ENCODE results near the gene TCHHL1. TPM values are rescaled to one million over a fixed set of nuclear protein-coding genes. Genes with fewer than 3 reads are reported as not detected.
"Not testable (repeated sequence)": the region's sequence is repeated elsewhere in the genome, so short reads cannot be mapped to it uniquely, and the experiment has no call there.

TCHHL1 gene
- polyA plus RNA-seq, 1 donor (not counting 4 experiments of a cell fraction or from before 2014, with no cell fraction given), result not detected

DNA sequence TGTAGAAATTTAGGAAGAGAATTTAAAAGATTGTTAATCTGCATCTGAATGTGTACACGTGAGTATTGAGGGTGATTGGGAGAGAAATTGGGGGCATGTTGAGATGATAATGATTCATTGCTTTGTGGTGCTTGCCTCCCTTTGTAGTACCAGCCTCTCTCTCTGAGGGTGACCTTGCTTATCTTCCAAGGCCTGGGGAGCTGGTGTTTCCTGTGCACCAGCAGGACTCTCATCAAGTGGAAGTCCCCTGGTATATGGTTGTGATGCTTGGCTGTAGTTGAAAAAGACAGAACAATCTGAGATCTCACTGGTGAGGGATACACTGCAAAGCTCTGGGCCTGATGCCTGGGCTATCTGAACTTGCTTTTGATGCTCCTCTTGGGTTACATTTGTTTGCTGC lies 4.0 kb downstream of the TCHHL1 start:
- Histone ChIP-seq H3K36me3 (ENCODE audit: control insufficient read depth in 2 of 2, extremely low read depth in 1 of 2, insufficient read depth in 2 of 2, low read length in 2 of 2) (no peaks in the 10 kb centered on the region), H3K9me1 (ENCODE audit: control insufficient read depth, extremely low read depth, insufficient read depth, low read length) (no peaks in the 10 kb centered on the region), H3K4me2 (ENCODE audit: control insufficient read depth, extremely low read depth, insufficient read depth, low read depth, low read length) (no peak overlapping the region), H3K27me3 (ENCODE audit: control insufficient read depth, extremely low read depth, insufficient read depth, low read length) (peaks cover 3% of the 10 kb centered on the region), H3K9me3 (ENCODE audit: control insufficient read depth, low read depth, low read length) (no peaks in the 10 kb centered on the region), H3K27ac (ENCODE audit: control insufficient read depth, insufficient read depth, low read length) (no peak overlapping the region), H3K79me2 (ENCODE audit: control insufficient read depth, insufficient read depth, low read length) (no peaks in the 10 kb centered on the region), H4K20me1 (ENCODE audit: control insufficient read depth, extremely low read depth, insufficient read depth, low read length) (no peaks in the 10 kb centered on the region), H3K4me3 (ENCODE audit: control insufficient read depth in 2 of 3, extremely low read depth in 1 of 3, insufficient read depth in 2 of 3, low read depth in 1 of 3, low read length in 3 of 3) (no peak overlapping the region), H3K9ac (ENCODE audit: control insufficient read depth, extremely low read depth, insufficient read depth, low read length) (no peak overlapping the region), H2AFZ (ENCODE audit: control insufficient read depth, low read length) (no peak overlapping the region), H3K4me1 (ENCODE audit: control insufficient read depth, extremely low read depth, insufficient read depth, low read length) (peaks cover 8% of the 10 kb centered on the region)
- dilution Hi-C loops (cut with MboI; ENCODE audit: extremely low pct_ligation_motif_present, low sequenced_read_pairs), result no loop called here
- TF ChIP-seq EZH2 (IDR thresholded peaks at IDR 0.05; ENCODE audit: low read length), result no peak
- TF ChIP-seq, protein P1, sequence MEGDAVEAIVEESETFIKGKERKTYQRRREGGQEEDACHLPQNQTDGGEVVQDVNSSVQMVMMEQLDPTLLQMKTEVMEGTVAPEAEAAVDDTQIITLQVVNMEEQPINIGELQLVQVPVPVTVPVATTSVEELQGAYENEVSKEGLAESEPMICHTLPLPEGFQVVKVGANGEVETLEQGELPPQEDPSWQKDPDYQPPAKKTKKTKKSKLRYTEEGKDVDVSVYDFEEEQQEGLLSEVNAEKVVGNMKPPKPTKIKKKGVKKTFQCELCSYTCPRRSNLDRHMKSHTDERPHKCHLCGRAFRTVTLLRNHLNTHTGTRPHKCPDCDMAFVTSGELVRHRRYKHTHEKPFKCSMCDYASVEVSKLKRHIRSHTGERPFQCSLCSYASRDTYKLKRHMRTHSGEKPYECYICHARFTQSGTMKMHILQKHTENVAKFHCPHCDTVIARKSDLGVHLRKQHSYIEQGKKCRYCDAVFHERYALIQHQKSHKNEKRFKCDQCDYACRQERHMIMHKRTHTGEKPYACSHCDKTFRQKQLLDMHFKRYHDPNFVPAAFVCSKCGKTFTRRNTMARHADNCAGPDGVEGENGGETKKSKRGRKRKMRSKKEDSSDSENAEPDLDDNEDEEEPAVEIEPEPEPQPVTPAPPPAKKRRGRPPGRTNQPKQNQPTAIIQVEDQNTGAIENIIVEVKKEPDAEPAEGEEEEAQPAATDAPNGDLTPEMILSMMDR (optimal IDR thresholded peaks at IDR 0.05 in 1 of 3, IDR thresholded peaks at IDR 0.05 in 1 of 3, conservative IDR thresholded peaks at IDR 0.05 in 1 of 3; ENCODE audit: extremely low read depth in 1 of 3, insufficient read depth in 2 of 3, low read length in 3 of 3), result no peak
- FAIRE-seq (no peak), DNase-seq (ENCODE audit: low read depth, low spot score) (no peak)

DNA sequence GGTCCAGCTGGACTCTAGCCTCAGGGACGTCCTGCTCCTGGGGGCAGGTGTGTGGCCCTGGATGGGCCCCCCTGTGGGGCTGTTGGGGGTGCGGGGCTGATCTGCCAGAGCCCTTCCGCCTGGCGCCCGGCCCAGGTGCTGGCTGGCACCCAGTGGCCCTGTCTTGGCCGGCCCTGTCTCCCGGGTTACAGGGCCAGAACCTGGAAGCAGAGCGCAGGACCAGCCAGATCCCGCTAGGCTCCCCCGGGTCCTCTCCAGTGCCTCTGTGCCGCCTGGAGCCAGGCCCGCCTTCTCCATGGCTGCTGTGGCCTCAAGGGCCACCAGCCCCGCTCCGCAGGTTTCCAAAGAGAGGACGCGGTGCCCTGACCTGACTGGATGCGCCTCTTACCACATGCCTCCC lies 7.8 kb downstream of the TCHHL1 start:
- H4K20me1 ChIP-seq (ENCODE audit: control insufficient read depth, extremely low read depth, insufficient read depth, low read length); H3K9me3 ChIP-seq (ENCODE audit: control insufficient read depth, low read depth, low read length); H3K27me3 ChIP-seq (ENCODE audit: control insufficient read depth, extremely low read depth, insufficient read depth, low read length); H3K4me3 ChIP-seq (ENCODE audit: control insufficient read depth in 2 of 3, extremely low read depth in 1 of 3, insufficient read depth in 2 of 3, low read depth in 1 of 3, low read length in 3 of 3); H3K4me1 ChIP-seq (ENCODE audit: control insufficient read depth, extremely low read depth, insufficient read depth, low read length); H3K36me3 ChIP-seq (ENCODE audit: control insufficient read depth in 2 of 2, extremely low read depth in 1 of 2, insufficient read depth in 2 of 2, low read length in 2 of 2); DNase-seq (ENCODE audit: low read depth, low spot score); H2AFZ ChIP-seq (ENCODE audit: control insufficient read depth, low read length); dilution Hi-C loops (cut with MboI; ENCODE audit: extremely low pct_ligation_motif_present, low sequenced_read_pairs); H3K9ac ChIP-seq (ENCODE audit: control insufficient read depth, extremely low read depth, insufficient read depth, low read length); H3K4me2 ChIP-seq (ENCODE audit: control insufficient read depth, extremely low read depth, insufficient read depth, low read depth, low read length); FAIRE-seq; H3K9me1 ChIP-seq (ENCODE audit: control insufficient read depth, extremely low read depth, insufficient read depth, low read length); H3K27ac ChIP-seq (ENCODE audit: control insufficient read depth, insufficient read depth, low read length); H3K79me2 ChIP-seq (ENCODE audit: control insufficient read depth, insufficient read depth, low read length): not testable (repeated sequence)

DNA sequence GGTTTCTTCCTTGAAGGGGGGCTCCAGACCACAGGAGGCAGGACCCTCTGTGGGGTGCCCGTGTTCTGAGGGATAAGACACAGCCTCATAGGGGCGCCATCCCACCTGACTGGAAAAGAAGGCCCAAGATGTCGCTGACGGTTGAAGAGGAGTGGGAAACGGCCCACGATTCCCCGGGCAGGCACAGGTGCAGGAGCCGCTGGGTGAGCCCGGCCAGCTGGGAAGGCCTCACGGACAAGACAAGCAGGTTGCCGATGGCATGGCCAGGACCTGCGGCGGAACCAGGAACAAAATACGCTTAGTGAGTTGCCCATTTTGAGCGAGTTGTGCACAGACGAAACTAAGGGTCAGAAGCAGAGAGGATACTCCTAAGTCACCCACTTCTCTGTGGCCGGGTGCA lies 8.4 kb downstream of the TCHHL1 start:
- H3K4me2 ChIP-seq (ENCODE audit: control insufficient read depth, extremely low read depth, insufficient read depth, low read depth, low read length); dilution Hi-C loops (cut with MboI; ENCODE audit: extremely low pct_ligation_motif_present, low sequenced_read_pairs); H2AFZ ChIP-seq (ENCODE audit: control insufficient read depth, low read length); H3K4me1 ChIP-seq (ENCODE audit: control insufficient read depth, extremely low read depth, insufficient read depth, low read length); H4K20me1 ChIP-seq (ENCODE audit: control insufficient read depth, extremely low read depth, insufficient read depth, low read length); H3K79me2 ChIP-seq (ENCODE audit: control insufficient read depth, insufficient read depth, low read length); H3K9me1 ChIP-seq (ENCODE audit: control insufficient read depth, extremely low read depth, insufficient read depth, low read length); H3K9me3 ChIP-seq (ENCODE audit: control insufficient read depth, low read depth, low read length); H3K4me3 ChIP-seq (ENCODE audit: control insufficient read depth in 2 of 3, extremely low read depth in 1 of 3, insufficient read depth in 2 of 3, low read depth in 1 of 3, low read length in 3 of 3); H3K27me3 ChIP-seq (ENCODE audit: control insufficient read depth, extremely low read depth, insufficient read depth, low read length); H3K27ac ChIP-seq (ENCODE audit: control insufficient read depth, insufficient read depth, low read length); FAIRE-seq; DNase-seq (ENCODE audit: low read depth, low spot score); H3K36me3 ChIP-seq (ENCODE audit: control insufficient read depth in 2 of 2, extremely low read depth in 1 of 2, insufficient read depth in 2 of 2, low read length in 2 of 2); H3K9ac ChIP-seq (ENCODE audit: control insufficient read depth, extremely low read depth, insufficient read depth, low read length): not testable (repeated sequence)

All from keratinocyte (primary cell).